Activated naive CD4-positive, alpha-beta T cell treated with anti-CD3 and anti-CD28 coated beads, Interleukin-2, amount 10 ng/mL, durations not matched to agents 7 days and 5 days (primary cell): ENCODE measurements around the gene CYP2A6.
"Not testable (repeated sequence)": the region's sequence is repeated elsewhere in the genome, so short reads cannot be mapped to it uniquely, and the experiment has no call there.

Experiments used
- CTCF ChIA-PET: fragments of 350-600 bp; sonication (Branson Sonifier 250); formaldehyde crosslinking; loops from one replicate; lab custom pipeline; 2021; ENCODE audit warnings: antibody characterized with exemption; lab: Charles Lee
- DNase-seq: peaks from one replicate; pipeline ENCODE4 v3.0.0-alpha.2; 2020
- H3K27ac Mint-ChIP-seq: one replicate; pipeline ENCODE4 v1.8.0; 2021; ENCODE audit warnings: mild to moderate bottlenecking, moderate library complexity, mixed read lengths
- H3K27me3 Mint-ChIP-seq: one replicate; pipeline ENCODE4 v1.8.0; 2021; ENCODE audit warnings: mild to moderate bottlenecking, mixed read lengths
- H3K36me3 Mint-ChIP-seq: one replicate; pipeline ENCODE4 v1.8.0; 2021; ENCODE audit warnings: mixed read lengths
- H3K4me1 Mint-ChIP-seq: one replicate; pipeline ENCODE4 v1.8.0; 2021; ENCODE audit warnings: mixed read lengths
- H3K4me3 Mint-ChIP-seq: one replicate; pipeline ENCODE4 v1.8.0; 2021; ENCODE audit warnings: mild to moderate bottlenecking, moderate library complexity, mixed read lengths
- H3K9me3 Mint-ChIP-seq: one replicate; pipeline ENCODE4 v1.8.0; 2021; ENCODE audit warnings: mixed read lengths

Gene CYP2A6

DNA sequence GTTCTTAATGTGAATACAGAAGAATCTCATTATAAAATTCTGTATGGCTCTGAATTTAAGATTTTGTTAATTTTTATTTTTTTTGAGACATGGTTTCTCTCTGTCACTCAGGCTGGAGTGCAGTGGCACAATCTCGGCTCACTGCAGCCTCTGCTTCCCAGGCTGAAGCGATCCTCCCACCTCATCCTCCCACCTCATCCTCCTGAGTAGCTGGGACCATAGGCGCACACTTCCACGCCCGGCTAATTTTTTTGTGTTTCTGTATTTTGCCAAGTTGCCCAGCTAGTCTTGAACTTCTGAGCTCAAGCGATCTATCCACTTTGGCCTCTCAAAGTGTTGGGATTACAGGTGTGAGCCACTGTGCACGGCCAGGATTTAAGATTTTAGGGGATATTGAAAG is 17.5 kb upstream of the CYP2A6 start:
- H3K27me3 Mint-ChIP-seq, result peaks cover 45% of the 10 kb centered on the region
- H3K4me3 Mint-ChIP-seq, result no peak overlapping the region
- H3K9me3 Mint-ChIP-seq, result no peaks in the 10 kb centered on the region
- H3K4me1 Mint-ChIP-seq, result no peaks in the 10 kb centered on the region
- no peak for DNase-seq
- no peaks in the 10 kb centered on the region for H3K36me3 Mint-ChIP-seq
- CTCF ChIA-PET, result no interaction called here
- H3K27ac Mint-ChIP-seq, result no peak overlapping the region

DNA sequence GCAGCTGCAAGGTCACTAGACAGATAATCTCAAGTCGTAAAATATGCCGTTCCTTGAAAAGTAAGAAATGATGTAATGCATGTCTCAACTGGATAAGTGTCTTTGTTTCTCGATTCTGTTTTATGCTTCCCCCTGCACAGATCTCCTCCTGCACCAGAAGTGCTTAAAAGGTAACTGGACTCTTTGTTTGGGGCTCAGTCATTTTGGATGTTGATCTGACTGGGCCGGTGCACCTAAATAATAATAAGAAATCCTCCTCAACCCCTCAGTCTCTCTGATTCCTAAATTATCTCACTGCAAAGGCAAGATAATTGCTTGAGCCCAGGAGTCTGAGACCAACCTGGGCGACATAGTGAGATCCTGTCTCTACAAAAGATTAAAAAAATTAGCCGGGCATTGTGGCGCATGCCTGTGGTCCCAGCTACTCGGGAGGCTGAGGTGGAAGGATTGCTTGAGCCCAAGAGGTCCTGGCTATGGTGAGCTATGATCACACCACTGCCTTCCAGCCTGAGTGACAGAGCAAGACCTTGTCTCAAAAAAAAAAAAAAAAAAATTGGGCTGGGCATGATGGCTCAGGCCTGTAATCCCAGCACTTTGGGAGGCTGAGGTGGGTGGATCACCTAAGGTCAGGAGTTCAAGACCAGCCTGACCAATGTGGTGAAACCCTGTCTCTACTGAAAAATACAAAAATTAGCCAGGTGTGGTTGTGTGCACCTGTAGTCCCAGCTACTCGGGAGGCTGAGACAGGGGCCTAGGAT is 14.7 kb upstream of the CYP2A6 start:
- CTCF ChIA-PET, H3K27ac Mint-ChIP-seq, H3K9me3 Mint-ChIP-seq, DNase-seq, H3K36me3 Mint-ChIP-seq, H3K4me1 Mint-ChIP-seq, H3K4me3 Mint-ChIP-seq: not testable (repeated sequence)
- peaks cover 41% of the 10 kb centered on the region for H3K27me3 Mint-ChIP-seq

DNA sequence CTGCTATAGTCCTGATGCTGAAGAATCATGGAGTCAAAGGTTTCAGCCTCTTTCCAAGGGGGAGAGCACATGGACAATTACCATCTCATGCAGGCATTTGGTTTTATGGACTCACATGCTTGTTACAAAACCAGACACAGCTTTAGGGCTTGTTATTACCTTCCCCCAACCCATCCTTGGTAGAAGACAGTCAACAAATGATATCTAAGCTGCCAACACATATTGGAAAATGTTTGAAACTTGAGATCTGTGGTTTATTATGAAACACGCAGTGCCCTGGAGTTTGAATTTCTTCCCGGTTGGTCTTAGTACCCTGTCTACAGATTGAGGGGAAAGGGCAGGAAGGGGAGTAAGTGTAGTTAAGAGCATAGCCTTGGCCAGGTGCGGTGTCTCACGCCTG is 12.5 kb upstream of the CYP2A6 start:
- no peak for DNase-seq
- peaks cover 34% of the 10 kb centered on the region for H3K27me3 Mint-ChIP-seq
- H3K4me1 Mint-ChIP-seq, result no peaks in the 10 kb centered on the region
- H3K36me3 Mint-ChIP-seq, result no peaks in the 10 kb centered on the region
- H3K9me3 Mint-ChIP-seq, result no peaks in the 10 kb centered on the region
- H3K4me3 Mint-ChIP-seq, result no peak overlapping the region
- CTCF ChIA-PET, result no interaction called here
- H3K27ac Mint-ChIP-seq, result no peak overlapping the region

DNA sequence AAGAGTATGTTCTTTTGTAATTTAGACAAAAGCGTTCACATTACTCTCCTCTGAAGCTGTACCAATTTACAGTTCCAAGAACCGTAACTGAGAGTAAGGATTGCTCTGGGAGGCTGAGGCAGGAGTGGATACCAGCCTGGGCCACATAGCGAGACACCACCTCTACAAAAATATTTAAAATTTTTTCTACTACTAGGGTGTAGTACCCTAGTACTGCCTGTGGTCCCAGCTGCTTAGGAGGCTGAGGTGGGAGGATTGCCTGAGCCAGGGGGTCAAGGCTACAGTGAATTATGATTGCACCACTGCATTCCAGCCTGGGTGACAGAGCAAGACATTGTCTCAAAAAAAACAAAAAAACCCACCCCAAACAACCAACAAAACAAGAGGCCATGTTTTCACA is 12.1 kb upstream of the CYP2A6 start:
- Mint-ChIP-seq H3K36me3 (no peaks in the 10 kb centered on the region), H3K4me3 (no peak overlapping the region), H3K4me1 (no peaks in the 10 kb centered on the region), H3K27me3 (peaks cover 30% of the 10 kb centered on the region), H3K27ac (no peak overlapping the region), H3K9me3 (no peaks in the 10 kb centered on the region)
- DNase-seq, result no peak
- CTCF ChIA-PET, result no interaction called here

DNA sequence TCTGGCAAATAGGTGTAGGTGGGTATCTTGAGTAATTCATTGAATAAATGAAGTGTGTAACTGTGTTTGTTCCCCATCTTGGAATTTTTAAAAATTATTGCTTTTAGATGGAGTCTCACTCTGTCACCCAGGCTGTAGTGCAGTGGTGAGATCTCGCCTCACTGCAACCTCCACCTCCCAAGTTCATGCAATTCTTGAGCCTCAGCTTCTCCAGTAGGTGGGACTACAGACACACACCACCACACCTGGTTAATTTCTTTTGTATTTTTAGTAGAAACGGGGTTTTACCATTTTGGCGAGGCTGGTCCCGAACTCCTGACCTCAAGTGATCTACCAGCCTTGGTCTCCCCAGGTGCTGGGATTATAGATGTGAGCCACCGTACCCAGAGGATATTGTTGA is 7.9 kb upstream of the CYP2A6 start:
- Mint-ChIP-seq H3K4me3 (no peak overlapping the region), H3K4me1 (no peaks in the 10 kb centered on the region), H3K36me3 (no peaks in the 10 kb centered on the region), H3K27ac (no peak overlapping the region), H3K27me3 (peaks cover 13% of the 10 kb centered on the region), H3K9me3 (no peaks in the 10 kb centered on the region)
- CTCF ChIA-PET, result no interaction called here
- no peak for DNase-seq

DNA sequence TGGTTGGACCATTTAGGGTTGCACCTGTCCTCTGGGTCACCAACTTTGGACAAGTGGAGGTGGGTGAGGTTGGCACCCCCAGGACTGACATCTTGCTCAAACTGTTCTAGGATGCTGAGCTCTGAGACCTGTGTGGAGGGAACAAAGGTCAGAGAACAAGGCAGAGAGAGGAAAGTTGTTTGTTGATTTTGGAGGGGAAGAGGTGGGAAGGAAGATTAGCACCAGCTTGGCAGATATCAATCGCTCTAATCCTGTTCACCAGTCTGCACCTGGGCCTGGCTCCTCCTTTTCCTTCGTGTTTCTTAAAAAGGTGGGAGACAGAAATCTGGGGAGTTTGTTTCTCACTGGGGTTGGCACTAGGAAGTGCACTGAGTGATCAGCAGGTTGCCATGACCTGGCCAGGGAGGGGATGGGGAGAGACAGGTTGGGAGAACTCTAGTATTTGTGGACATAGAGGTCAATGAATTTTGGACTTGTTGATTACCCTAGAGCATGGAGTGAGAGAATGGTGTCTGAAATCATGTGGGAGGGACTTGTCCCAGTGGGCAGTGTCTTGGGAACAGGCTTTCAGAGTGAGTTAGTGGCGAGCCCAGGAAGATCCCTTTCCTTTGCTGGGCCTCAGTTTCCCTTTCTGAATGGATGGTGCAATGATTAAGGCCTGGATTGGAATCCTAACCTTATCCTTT is 2.4 kb upstream of the CYP2A6 start:
- peaks cover 16% of the 10 kb centered on the region for H3K4me1 Mint-ChIP-seq

DNA sequence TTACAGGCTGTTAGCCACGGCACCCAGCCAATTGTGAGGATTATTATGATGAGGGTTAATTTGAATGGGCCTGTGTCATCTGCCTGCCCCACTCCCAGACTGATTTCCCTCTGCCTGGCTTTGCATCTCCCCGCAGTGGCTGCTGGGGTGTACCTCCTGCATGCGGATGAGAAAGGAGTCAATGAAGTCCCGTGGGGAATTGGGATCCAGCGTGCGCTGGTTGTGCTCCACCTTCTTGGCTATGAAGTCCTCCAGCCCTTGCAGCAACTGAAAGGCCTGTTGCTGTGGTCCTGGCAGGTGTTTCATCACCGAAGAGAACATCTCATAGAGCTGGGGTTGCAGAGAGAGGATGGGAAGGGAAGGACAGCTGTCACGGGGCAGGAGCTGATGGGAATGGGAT is 3.5 kb downstream of the CYP2A6 start:
- H3K4me1 Mint-ChIP-seq, result peaks cover 45% of the 10 kb centered on the region

More for the DNA sequence above, 2.4 kb upstream of the CYP2A6 start:
- H3K36me3 Mint-ChIP-seq, H3K9me3 Mint-ChIP-seq, CTCF ChIA-PET, H3K4me3 Mint-ChIP-seq, H3K27ac Mint-ChIP-seq, DNase-seq: not testable (repeated sequence)
- H3K27me3 Mint-ChIP-seq, result peaks cover 45% of the 10 kb centered on the region

DNA sequence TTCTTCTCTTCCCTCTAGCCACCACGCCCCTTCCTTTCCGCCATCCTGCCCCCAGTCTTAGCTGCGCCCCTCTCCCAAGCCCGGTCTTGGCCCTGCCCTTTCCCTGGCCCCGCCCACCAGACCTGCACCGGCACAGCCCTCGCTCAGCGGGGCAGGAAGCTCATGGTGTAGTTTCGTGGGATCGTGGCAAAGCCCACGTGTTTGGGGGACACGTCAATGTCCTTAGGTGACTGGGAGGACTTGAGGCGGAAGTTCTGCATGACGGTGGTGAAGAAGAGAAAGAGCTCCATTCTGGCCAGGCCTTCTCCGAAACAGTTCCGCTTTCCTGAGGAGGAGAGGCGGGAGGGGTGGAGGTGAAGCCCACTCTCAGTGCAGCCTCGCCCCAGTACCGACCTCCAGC is 6.6 kb downstream of the CYP2A6 start:
- H3K36me3 Mint-ChIP-seq, CTCF ChIA-PET, H3K9me3 Mint-ChIP-seq: not testable (repeated sequence)
- Mint-ChIP-seq H3K27me3 (peaks cover 47% of the 10 kb centered on the region), H3K4me1 (peaks cover 37% of the 10 kb centered on the region), H3K4me3 (peak overlapping the region; percentile 56), H3K27ac (peak overlapping the region; percentile 79)
- peak; percentile 88 for DNase-seq

More for the DNA sequence above, 3.5 kb downstream of the CYP2A6 start:
- H3K27ac Mint-ChIP-seq, H3K36me3 Mint-ChIP-seq, DNase-seq, H3K4me3 Mint-ChIP-seq, CTCF ChIA-PET, H3K9me3 Mint-ChIP-seq: not testable (repeated sequence)
- H3K27me3 Mint-ChIP-seq, result peaks cover 64% of the 10 kb centered on the region

DNA sequence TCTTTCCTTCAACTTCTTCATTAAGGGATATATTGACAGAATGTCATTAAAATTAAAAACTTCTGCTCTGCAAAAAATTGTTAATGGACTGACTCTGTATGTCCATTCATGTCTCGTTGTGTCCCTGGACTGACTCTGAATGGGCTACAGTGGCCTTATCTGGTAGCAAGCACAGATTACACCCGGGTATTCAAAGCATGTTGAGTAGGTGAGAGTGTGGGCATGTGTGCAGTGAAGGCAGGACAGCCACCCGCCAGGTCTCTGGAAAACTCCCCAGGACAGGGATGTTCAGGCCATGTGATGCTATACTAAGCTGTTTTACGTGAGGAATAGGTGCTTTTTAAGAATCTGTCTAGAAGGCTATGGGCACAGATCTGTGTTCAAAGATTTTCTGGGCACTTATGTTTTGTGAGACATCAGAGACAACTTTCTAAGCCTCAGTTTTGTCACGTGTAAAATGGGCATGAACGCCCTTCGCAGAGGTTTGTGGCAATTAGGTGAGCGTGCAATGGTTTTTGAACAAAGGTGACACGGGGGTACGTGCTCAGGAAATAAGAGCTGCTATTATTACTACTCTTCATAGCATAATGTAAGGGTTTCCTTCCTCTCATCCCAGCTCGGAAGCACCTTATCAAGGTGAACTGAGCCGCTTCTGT is 7.1 kb downstream of the CYP2A6 start:
- Mint-ChIP-seq H3K27ac (peak overlapping the region; percentile 79), H3K27me3 (peaks cover 45% of the 10 kb centered on the region), H3K4me3 (peak overlapping the region; percentile 56), H3K4me1 (peaks cover 34% of the 10 kb centered on the region)
- not testable (repeated sequence) for DNase-seq, H3K9me3 Mint-ChIP-seq, H3K36me3 Mint-ChIP-seq
- CTCF ChIA-PET, result interaction anchor here (0.6 kb wide), 1 partner anchor 111 kb away, joined by 3 read pairs; no protein-coding TSS in a partner anchor

DNA sequence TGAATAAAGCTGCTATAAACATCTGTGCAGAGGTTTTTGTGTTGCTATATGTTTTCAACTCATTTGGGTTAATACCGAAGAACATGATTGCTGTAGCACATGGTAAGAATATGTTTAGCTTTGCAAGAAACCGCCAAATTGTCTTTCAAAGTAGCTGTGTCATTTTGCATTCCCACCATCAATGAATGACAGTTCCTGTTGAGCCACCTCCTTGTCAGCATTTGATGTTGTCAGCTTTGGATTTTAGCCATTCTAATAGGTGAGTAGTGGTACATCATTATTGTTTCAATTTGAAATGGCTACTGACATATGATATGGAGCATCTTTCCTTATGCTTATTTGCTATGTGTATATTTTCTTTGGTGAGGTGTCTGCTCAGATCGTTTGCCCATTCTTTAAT is 8.2 kb downstream of the CYP2A6 start:
- H3K36me3 Mint-ChIP-seq, H3K9me3 Mint-ChIP-seq, DNase-seq, H3K27ac Mint-ChIP-seq, CTCF ChIA-PET, H3K4me3 Mint-ChIP-seq: not testable (repeated sequence)
- H3K4me1 Mint-ChIP-seq, result peaks cover 26% of the 10 kb centered on the region
- H3K27me3 Mint-ChIP-seq, result peaks cover 34% of the 10 kb centered on the region

DNA sequence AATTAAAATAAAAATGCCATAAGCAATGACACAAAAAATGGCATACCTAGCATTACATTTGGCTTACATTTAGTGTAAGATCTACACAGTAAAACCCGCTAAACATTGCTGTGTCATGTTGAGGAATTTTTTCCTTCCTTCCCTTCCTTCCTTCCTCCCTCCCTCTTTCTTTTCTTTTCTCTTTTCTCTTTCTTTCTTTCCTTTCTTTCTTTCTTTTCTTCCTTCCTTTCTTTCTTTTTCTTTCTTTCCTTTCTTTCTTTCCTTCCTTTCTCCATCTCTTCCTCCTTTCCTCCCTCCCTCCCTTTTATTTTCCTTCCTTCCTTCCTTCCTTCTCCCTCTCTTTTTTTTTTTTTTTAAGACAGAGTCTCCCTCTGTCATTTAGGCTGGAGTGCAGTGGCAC is 11.8 kb downstream of the CYP2A6 start:
- CTCF ChIA-PET, DNase-seq, H3K9me3 Mint-ChIP-seq, H3K27ac Mint-ChIP-seq, H3K36me3 Mint-ChIP-seq, H3K4me3 Mint-ChIP-seq: not testable (repeated sequence)
- Mint-ChIP-seq H3K4me1 (peaks cover 10% of the 10 kb centered on the region), H3K27me3 (peaks cover 21% of the 10 kb centered on the region)

DNA sequence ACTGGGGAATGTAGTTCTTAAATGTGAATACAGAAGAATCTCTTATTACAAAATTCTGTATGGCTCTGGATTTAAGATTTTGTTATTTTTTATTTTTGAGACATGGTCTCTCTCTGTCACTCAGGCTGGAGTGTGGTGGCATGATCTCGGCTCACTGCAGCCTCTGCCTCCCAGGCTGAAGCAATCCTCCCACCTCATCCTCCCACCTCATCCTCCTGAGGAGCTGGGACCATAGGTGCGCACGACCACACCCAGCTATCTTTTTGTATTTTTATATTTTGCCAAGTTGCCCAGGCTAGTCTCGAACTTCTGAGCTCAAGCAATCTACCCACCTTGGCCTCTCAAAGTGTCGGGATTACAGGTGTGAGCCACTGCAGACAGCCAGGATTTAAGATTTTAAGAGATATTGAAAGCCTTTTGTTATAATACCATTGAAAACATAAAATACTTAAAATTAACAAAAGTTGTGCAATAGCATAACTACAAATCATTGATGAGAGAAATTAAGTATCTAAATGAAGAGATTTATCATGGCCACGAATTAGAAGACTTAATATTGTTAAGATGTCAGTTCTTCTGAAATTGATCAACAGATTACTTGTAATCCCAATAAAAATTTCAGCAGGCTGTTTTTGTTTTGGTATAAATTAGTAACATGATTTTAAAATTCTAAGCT is 13.4 kb downstream of the CYP2A6 start:
- DNase-seq, result no peak
- Mint-ChIP-seq H3K27ac (no peak overlapping the region), H3K4me3 (no peak overlapping the region), H3K27me3 (peaks cover 20% of the 10 kb centered on the region), H3K4me1 (peaks cover 18% of the 10 kb centered on the region), H3K9me3 (no peaks in the 10 kb centered on the region), H3K36me3 (peaks cover 1% of the 10 kb centered on the region)
- CTCF ChIA-PET, result no interaction called here

DNA sequence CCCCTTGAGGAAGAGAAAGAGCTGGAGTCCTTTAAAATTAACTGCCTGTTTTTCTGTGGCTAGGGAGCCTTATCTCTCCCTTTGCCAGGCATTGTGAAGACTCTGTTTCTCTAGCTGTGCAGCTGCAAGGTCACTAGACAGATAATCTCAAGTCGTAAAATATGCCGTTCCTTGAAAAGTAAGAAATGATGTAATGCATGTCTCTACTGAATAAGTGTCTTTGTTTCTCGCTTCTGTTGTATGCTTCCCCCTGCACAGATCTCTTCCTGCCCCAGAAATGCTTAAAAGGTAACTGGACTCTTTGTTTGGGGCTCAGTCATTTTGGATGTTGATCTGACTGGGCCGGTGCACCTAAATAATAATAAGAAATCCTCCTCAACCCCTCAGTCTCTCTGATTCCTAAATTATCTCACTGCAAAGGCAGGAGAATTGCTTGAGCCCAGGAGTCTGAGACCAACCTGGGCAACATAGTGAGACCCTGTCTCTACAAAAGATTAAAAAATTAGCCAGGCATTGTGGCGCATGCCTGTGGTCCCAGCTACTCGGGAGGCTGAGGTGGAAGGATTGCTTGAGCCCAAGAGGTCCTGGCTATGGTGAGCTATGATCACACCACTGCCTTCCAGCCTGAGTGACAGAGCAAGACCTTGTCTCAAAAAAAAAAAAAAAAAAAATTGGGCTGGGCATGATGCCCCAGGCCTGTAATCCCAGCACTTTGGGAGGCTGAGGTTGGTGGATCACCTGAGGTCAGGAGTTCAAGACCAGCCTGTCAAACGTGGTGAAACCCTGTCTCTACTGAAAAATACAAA is 16.3 kb downstream of the CYP2A6 start:
- not testable (repeated sequence) for DNase-seq, H3K9me3 Mint-ChIP-seq, H3K4me3 Mint-ChIP-seq, H3K36me3 Mint-ChIP-seq
- CTCF ChIA-PET, result interaction anchor here (1.1 to 1.4 kb wide), 2 partner anchors 14 to 28 kb away, joined by 3 read pairs; no protein-coding TSS in a partner anchor
- Mint-ChIP-seq H3K27me3 (peaks cover 17% of the 10 kb centered on the region), H3K4me1 (peaks cover 18% of the 10 kb centered on the region), H3K27ac (peak overlapping the region; percentile 5)
